Bronchial epithelial cell (primary cell): ENCODE measurements around the gene CLEC17A. TPM values are rescaled to one million over a fixed set of nuclear protein-coding genes. Genes with fewer than 3 reads are reported as not detected.
A peak's percentile ranks its signal among the peaks of the same experiment; 100 is the strongest.
"Not testable (repeated sequence)": the region's sequence is repeated elsewhere in the genome, so short reads cannot be mapped to it uniquely, and the experiment has no call there.

Source experiments
- DNase-seq: peaks from one replicate; pipeline ENCODE4 v3.0.0-alpha.2; 2010; ENCODE audit warnings: low read depth
- FAIRE-seq: peaks from 2 replicates; lab custom pipeline; 2011; peaks lifted over from hg19 to GRCh38; lab: Jason Lieb, UNC
- H3K27me3 ChIP-seq: 2 replicates; pipeline ENCODE4 v1.5.1; 2011; ENCODE audit warnings: low read length; ENCODE audit not compliant: control insufficient read depth, insufficient read depth
- H3K36me3 ChIP-seq: 2 replicates; pipeline ENCODE4 v1.5.1; 2011; ENCODE audit warnings: low read length; ENCODE audit not compliant: control insufficient read depth, insufficient read depth
- H3K4me3 ChIP-seq: 2 replicates; pipeline ENCODE4 v1.5.1; 2011; ENCODE audit warnings: mild to moderate bottlenecking, low read depth, low read length, control low read depth
- total RNA-seq: library from RNA; depleted of rRNA; stranded (reverse); fragments of >200 nt; gene quantifications from 2 replicates; pipeline ENCODE4 v1.2.1, GENCODE V29; 2014
- TF ChIP-seq, protein P1 (sequence below): IDR thresholded peaks from 2 replicates; pipeline ENCODE4 v1.5.1; 2011; ENCODE audit warnings: mild to moderate bottlenecking, moderate library complexity, low read length, control low read depth, inconsistent platforms; ENCODE audit not compliant: insufficient read depth, severe bottlenecking

The CLEC17A gene
- total RNA-seq, 1 donor from 2014 or later, result not detected

DNA sequence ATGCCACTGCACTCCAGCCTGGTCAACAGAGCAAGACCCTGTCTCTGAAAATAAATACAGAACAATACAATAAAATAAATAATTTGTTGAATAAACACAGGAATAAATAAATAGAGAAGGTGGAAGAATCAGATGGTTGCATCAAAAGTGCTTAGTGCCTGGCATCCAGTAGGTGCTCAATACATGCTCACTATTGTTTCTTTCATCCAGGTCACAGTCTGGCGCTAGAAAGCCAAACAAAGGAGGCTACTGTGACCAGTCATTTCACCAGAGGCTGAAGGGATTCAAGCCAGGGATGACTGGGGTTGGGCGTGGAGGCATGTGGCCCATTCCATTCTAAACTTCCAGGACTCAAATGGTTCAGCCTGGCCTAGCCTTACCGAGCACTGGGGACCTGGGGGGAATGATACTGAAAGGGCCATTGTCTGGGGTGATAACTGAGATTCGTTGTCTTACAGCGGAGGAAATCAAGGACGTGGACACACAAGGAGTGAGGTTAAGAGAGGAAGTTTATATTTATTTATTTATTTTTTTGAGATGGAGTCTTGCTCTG, 7.4 kb upstream of the CLEC17A start:
- FAIRE-seq, result no peak
- H3K36me3 ChIP-seq, result no peaks in the 10 kb centered on the region
- H3K4me3 ChIP-seq, result no peak overlapping the region
- no peaks in the 10 kb centered on the region for H3K27me3 ChIP-seq
- TF ChIP-seq, protein P1, sequence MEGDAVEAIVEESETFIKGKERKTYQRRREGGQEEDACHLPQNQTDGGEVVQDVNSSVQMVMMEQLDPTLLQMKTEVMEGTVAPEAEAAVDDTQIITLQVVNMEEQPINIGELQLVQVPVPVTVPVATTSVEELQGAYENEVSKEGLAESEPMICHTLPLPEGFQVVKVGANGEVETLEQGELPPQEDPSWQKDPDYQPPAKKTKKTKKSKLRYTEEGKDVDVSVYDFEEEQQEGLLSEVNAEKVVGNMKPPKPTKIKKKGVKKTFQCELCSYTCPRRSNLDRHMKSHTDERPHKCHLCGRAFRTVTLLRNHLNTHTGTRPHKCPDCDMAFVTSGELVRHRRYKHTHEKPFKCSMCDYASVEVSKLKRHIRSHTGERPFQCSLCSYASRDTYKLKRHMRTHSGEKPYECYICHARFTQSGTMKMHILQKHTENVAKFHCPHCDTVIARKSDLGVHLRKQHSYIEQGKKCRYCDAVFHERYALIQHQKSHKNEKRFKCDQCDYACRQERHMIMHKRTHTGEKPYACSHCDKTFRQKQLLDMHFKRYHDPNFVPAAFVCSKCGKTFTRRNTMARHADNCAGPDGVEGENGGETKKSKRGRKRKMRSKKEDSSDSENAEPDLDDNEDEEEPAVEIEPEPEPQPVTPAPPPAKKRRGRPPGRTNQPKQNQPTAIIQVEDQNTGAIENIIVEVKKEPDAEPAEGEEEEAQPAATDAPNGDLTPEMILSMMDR, result no peak
- DNase-seq, result no peak

DNA sequence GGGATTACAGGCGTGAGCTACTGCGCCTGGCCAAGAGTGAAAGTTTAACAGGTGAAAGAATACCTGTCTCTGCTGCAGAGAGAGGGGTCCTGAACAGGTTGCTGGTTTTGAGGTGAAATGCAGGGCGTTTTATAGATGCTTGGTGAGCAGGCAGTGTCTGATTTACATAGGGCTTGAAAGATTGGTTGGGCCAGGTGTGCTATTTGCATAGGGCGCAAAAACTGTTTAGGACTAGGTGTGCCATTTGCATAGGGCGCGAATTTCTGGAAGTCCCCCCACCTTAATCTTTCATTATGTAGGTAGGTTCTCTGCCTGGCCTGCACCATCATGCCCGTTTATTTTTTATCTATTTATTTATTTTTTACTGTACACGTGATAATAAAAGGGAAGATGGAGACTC, 6.5 kb upstream of the CLEC17A start:
- TF ChIP-seq, protein P1, result no peak
- no peaks in the 10 kb centered on the region for H3K36me3 ChIP-seq
- H3K27me3 ChIP-seq, result no peaks in the 10 kb centered on the region
- no peak overlapping the region for H3K4me3 ChIP-seq
- DNase-seq (no peak), FAIRE-seq (no peak)

DNA sequence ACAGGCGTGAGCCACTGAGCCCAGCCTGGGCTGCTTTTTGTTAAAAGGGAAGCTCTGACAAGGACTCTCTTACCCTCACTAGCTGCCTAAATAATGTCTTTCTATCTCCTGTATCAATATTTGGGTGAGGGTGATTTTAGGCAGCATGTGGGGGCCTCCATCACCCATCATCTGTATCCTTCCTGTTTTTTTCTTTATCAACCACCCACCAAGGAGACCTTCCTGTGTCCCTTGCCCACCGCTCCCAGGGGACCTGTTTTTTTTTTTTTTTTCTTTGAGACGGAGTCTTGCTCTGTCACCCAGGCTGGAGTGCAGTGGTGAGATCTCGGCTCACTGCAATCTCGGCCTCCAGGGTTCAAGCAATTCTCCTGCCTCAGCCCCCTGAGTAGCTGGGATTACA, 5.6 kb upstream of the CLEC17A start:
- TF ChIP-seq, protein P1, result no peak
- Histone ChIP-seq H3K36me3 (no peaks in the 10 kb centered on the region), H3K27me3 (no peaks in the 10 kb centered on the region), H3K4me3 (no peak overlapping the region)
- FAIRE-seq, result no peak
- no peak for DNase-seq

DNA sequence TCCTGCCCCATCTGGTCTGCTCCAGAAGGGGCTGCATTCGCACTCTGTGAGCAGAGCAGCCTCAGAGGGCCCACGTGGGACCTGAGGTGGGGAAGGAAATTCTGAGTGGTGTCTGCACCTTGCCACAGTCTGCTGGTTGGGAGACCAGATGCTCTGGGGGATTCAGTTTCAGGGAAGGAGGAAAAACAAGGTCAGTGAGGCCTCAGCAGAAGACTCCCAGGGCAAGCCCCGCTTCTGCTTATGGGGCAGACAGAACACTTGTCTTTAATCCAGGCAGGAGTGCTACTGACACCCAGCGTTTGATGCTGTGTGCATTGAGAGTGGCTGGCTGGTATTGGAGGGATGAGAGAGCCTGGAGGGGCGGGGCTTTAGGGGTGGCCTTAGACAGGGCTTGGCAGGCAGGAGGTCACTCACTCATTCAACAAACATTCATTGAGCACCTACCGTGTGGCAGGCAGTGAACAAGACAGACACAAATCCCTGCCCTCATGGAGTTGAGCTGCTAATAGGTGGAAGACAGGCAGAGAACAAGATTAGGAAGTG, 4.9 kb upstream of the CLEC17A start:
- FAIRE-seq (no peak), DNase-seq (no peak)
- Histone ChIP-seq H3K27me3 (no peaks in the 10 kb centered on the region), H3K36me3 (no peaks in the 10 kb centered on the region), H3K4me3 (no peak overlapping the region)
- TF ChIP-seq, protein P1, result no peak

DNA sequence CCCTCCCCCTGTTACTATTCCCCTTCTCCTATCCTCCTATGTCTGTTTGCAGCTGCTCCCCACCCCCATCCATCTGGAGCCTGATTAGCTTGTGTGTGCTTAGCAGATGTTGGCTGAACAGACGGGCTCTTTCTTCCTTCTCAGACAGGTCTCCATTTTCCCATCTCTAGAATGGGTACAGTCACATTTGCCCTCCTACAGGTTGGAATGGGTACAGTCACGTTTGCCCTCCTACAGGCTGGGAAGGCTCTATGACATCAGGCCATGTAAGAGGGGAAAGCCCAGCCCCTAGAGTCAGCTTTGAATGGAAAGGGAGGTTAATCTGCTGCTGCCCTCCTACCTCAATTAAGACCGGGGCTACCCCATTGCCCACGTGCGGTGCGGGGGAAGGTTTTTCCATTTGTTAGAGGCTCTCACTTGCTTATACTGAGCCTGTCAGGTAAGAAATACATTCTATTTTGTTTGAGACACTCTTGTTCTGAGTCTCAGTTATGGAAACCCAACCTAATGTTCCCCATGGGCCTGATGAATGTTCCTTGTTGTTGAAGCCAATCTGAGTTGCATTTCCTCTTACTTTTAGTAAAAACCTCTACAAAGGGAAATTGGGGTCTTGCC, 2.2 kb upstream of the CLEC17A start:
- no peak for DNase-seq
- H3K36me3 ChIP-seq, result no peaks in the 10 kb centered on the region
- TF ChIP-seq, protein P1, result no peak
- no peak for FAIRE-seq
- no peaks in the 10 kb centered on the region for H3K27me3 ChIP-seq
- H3K4me3 ChIP-seq, result no peak overlapping the region

DNA sequence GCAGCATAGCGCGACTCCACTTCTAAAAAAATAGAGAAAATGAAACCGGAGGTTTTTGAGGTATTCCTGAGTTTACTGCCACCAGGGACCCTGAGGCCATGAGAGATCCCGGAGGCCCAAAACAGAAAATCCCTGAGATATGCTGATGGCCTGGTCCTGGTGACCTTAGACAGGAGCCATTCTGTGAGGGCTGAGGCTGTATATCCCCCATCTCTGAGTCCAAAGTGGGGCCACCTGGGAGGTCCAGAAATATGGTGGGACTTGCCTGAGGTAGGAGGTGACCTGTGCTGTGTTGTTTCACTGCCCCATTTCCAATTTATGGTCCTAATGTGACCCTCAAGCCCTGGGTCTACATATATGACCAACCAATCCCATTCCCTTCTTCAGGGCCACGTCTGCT, 1.5 kb downstream of the CLEC17A start:
- not testable (repeated sequence) for FAIRE-seq

DNA sequence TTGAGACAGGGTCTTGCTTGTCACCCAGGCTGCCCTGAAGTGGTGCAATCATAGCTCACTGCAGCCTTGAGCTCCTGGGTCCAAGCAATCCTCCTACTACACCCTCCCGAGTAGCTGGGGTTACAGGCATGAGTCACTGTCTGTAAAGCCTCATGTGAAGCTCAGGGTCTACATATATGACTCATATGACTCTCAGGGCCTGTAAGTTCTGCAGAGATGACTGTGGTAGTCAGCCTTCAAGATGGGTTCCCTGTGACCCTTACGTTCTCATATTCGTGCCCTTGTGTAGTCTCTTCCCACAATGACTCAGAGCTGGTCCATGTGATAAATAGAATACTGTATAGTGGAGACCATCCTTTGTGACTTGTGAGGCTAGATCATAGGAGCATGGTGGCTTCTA, 2.3 kb downstream of the CLEC17A start:
- H3K36me3 ChIP-seq, H3K27me3 ChIP-seq, FAIRE-seq, H3K4me3 ChIP-seq: not testable (repeated sequence)
- peak; percentile 44 for DNase-seq

More for the DNA sequence above, 1.5 kb downstream of the CLEC17A start:
- H3K36me3 ChIP-seq, H3K27me3 ChIP-seq, DNase-seq, H3K4me3 ChIP-seq: not testable (repeated sequence)

DNA sequence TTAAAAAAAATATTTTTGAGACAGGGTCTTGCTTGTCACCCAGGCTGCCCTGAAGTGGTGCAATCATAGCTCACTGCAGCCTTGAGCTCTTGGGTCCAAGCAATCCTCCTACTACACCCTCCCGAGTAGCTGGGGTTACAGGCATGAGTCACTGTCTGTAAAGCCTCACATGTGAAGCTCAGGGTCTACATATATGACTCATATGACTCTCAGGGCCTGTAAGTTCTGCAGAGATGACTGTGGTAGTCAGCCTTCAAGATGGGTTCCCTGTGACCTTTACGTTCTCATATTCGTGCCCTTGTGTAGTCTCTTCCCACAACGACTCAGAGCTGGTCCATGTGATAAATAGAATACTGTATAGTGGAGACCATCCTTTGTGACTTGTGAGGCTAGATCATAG, 6.5 kb downstream of the CLEC17A start:
- H3K27me3 ChIP-seq, H3K4me3 ChIP-seq, FAIRE-seq, DNase-seq, H3K36me3 ChIP-seq: not testable (repeated sequence)
